GM19351 (cell line): ENCODE data around the gene PCDHGA6.
A peak's percentile ranks its signal among the peaks of the same experiment; 100 is the strongest.
"Not testable (repeated sequence)": the region's sequence is repeated elsewhere in the genome, so short reads cannot be mapped to it uniquely, and the experiment has no call there.

ENCODE experiments used
- ATAC-seq: cut with Tn5 transposase; IDR thresholded peaks from one replicate; pipeline ENCODE4 v1.9.1; 2021; ENCODE audit warnings: mild to moderate bottlenecking, moderate library complexity; ENCODE audit not compliant: unreplicated experiment

The PCDHGA6 gene

GRCh38 chr5:141373673-141374317, at the start of gene PCDHGA6:
PCDHGA6 (plus strand) TSS chr5:141373891; CDS start chr5:141374084, 193 bp downstream.
- ATAC-seq, result no peak

- peak; percentile 73 for ATAC-seq
These were observed 47.4 kb upstream of the PCDHGA6 start for GRCh38 chr5:141326088-141326854.

- no peak for ATAC-seq
These were observed 45.5 kb upstream of the PCDHGA6 start for GRCh38 chr5:141328231-141328630.

GRCh38 chr5:141330299-141331080, 43.2 kb upstream of the PCDHGA6 start, which contains the start of gene PCDHGA1:
PCDHGA1 (plus strand) TSS chr5:141330514.
- ATAC-seq, result peak; percentile 68

GRCh38 chr5:141332571-141332970, 41.1 kb upstream of the PCDHGA6 start:
- not testable (repeated sequence) for ATAC-seq

- no peak for ATAC-seq
These were observed 35.0 kb upstream of the PCDHGA6 start, which contains the start of gene PCDHGA2 for GRCh38 chr5:141338538-141339306. PCDHGA2 (plus strand) TSS chr5:141338760.

GRCh38 chr5:141340781-141341354, 32.8 kb upstream of the PCDHGA6 start:
- ATAC-seq, result not testable (repeated sequence)

- ATAC-seq, result no peak
These were observed 30.9 kb upstream of the PCDHGA6 start for GRCh38 chr5:141342773-141343172.

- no peak for ATAC-seq
These were observed 30.3 kb upstream of the PCDHGA6 start, which contains the start of gene PCDHGA3 for GRCh38 chr5:141343242-141343952. PCDHGA3 (plus strand) TSS chr5:141343829; CDS start chr5:141344034, 205 bp downstream.

- ATAC-seq, result no peak
These were observed 29.7 kb upstream of the PCDHGA6 start for GRCh38 chr5:141343953-141344463.

GRCh38 chr5:141345327-141345726, 28.4 kb upstream of the PCDHGA6 start:
- ATAC-seq, result no peak

- not testable (repeated sequence) for ATAC-seq
These were observed 27.7 kb upstream of the PCDHGA6 start for GRCh38 chr5:141346017-141346416.

- ATAC-seq, result peak; percentile 73
These were observed 23.6 kb upstream of the PCDHGA6 start, which contains the start of gene PCDHGB1 for GRCh38 chr5:141349917-141350619. PCDHGB1 (plus strand) TSS chr5:141350099; CDS start chr5:141350261, 162 bp downstream.

GRCh38 chr5:141351591-141351990, 22.1 kb upstream of the PCDHGA6 start:
- ATAC-seq, result no peak

GRCh38 chr5:141354900-141355469, 18.7 kb upstream of the PCDHGA6 start, which contains the start of gene PCDHGA4:
PCDHGA4 (plus strand) TSS chr5:141355021; CDS start chr5:141355108, 87 bp downstream.
- no peak for ATAC-seq

- no peak for ATAC-seq
These were observed 18.1 kb upstream of the PCDHGA6 start for GRCh38 chr5:141355641-141356040.

- ATAC-seq, result no peak
These were observed 17.6 kb upstream of the PCDHGA6 start for GRCh38 chr5:141356133-141356532.

GRCh38 chr5:141356950-141357349, 16.7 kb upstream of the PCDHGA6 start:
- no peak for ATAC-seq
